Psoas muscle (tissue), 8 donors: ENCODE results near the gene KIAA1755. TPM values are rescaled to one million over a fixed set of nuclear protein-coding genes. Genes with fewer than 3 reads are reported as not detected.

Source experiments
- ATAC-seq, 4 donors: fragments of 200-7000 bp; cut with Tn5 transposase; one replicate each; pipeline ENCODE4 v1.9.1; 2020; ENCODE audit warnings: moderate library complexity in 3 of 4, mild to moderate bottlenecking in 2 of 4
- DNase-seq, 2 donors: peaks; one replicate each; pipeline ENCODE4 v3.0.0-alpha.2; 2020
- H3K27ac ChIP-seq: fragments of 200-600 bp; one replicate; pipeline ENCODE4 v1.8.0; 2022
- H3K27me3 ChIP-seq, 3 donors: fragments of 200-600 bp in 1 of 3; one replicate each; pipeline versions ENCODE4 v1.6.1 to v1.8.0; 2013 to 2022; ENCODE audit warnings: low read length in 2 of 3, mild to moderate bottlenecking in 2 of 3, moderate library complexity in 1 of 3; ENCODE audit not compliant: insufficient read depth in 3 of 3
- H3K36me3 ChIP-seq, 2 donors: fragments of 200-600 bp in 1 of 2; one replicate each; pipeline versions ENCODE4 v1.6.1 to v1.8.0; 2013 to 2022; ENCODE audit warnings: low read depth in 1 of 2, mild to moderate bottlenecking in 1 of 2, moderate library complexity in 1 of 2; ENCODE audit not compliant: insufficient read depth in 1 of 2
- H3K4me1 ChIP-seq: fragments of 200-600 bp; one replicate; pipeline ENCODE4 v1.8.0; 2022
- H3K4me3 ChIP-seq: fragments of 200-600 bp; one replicate; pipeline ENCODE4 v1.8.0; 2022; ENCODE audit warnings: mild to moderate bottlenecking
- H3K9me3 ChIP-seq: fragments of 200-600 bp; one replicate; pipeline ENCODE4 v1.8.0; 2022
- CTCF ChIP-seq: fragments of 200-600 bp; IDR thresholded peaks from one replicate; pipeline ENCODE4 v1.8.0; 2022; ENCODE audit warnings: antibody characterized with exemption
- WGBS, 3 donors: extraction: QIAGEN DNeasy Blood & Tissue Kit; methylation state at CpG; one replicate each; pipeline versions ENCODE4 v1.1.6 to v1.1.7; 2013; 5-methylcytosine and 5-hydroxymethylcytosine counted together
- intact Hi-C, 2 donors: fragments of 100-400 bp; cut with DNase I; formaldehyde crosslinking; loops; one replicate each; pipeline versions ENCODE4 v1.11.0 to v1.14.2; 2022
- polyA plus RNA-seq, 3 donors: library from polyadenylated mRNA; stranded (reverse); fragments of 200-250 nt; gene quantifications; one replicate each; pipeline ENCODE4 v1.2.3, GENCODE V29; 2013
- total RNA-seq, 4 donors: library from RNA; stranded (reverse); fragmentation: NEBNext Ultra II Directional in 2 of 4; extraction: Animal tissue kit (Norgen Biotek cat#: 25700) in 2 of 4; gene quantifications; one replicate each; pipeline versions ENCODE4 v1.2.1 to v1.2.4, GENCODE V29; 2021 to 2023
- donor health status: healthy with polysubstance abuse.
- donor health status: DM: no; HTN: no; CAD: no; lungs with moderate emphysema.
- donor health status: Bipolar disorder and iron deficiency.
- donor health status: healthy.
- donor health status: DM: yes; HTN: yes; CAD: no.
- donor health status: DM: no; HTN: no; CAD: no.
- donor health status: DM: no; HTN: no; CAD: no.
- donor health status: DM: yes; HTN: yes; CAD: no.

The KIAA1755 gene
- total and polyA plus RNA-seq, 7 donors = 0.16 to 2.4 (median 0.29) TPM

GRCh38 chr20:38230957-38231526 is 29.5 kb downstream of the KIAA1755 start:
- no peak for DNase-seq
- no peaks in the 10 kb centered on the region for H3K27me3 ChIP-seq
- H3K9me3 ChIP-seq = no peaks in the 10 kb centered on the region
- intact Hi-C loops = loop anchor here in 1 of 2 donors (5.0 kb wide), 1 partner anchor 86 kb away; no protein-coding TSS in a partner anchor
- no peak overlapping the region for H3K27ac ChIP-seq
- ATAC-seq = no peak
- H3K4me3 ChIP-seq = no peak overlapping the region
- no peaks in the 10 kb centered on the region for H3K4me1 ChIP-seq
- H3K36me3 ChIP-seq = no peaks in the 10 kb centered on the region
- WGBS, 3 donors = 66 to 73% (median 72%) methylated on average over 10 of the region's 10 CpGs
- TF ChIP-seq CTCF = no peak

- DNase-seq (no peak), ATAC-seq (no peak)
- no peaks in the 10 kb centered on the region for H3K4me1 ChIP-seq
- no peaks in the 10 kb centered on the region for H3K9me3 ChIP-seq
- H3K4me3 ChIP-seq = no peak overlapping the region
- TF ChIP-seq CTCF = no peak
- H3K27me3 ChIP-seq = no peaks in the 10 kb centered on the region
- intact Hi-C loops = loop anchor here in 1 of 2 donors (5.0 kb wide), 1 partner anchor 87 kb away; no protein-coding TSS in a partner anchor
- 65 to 79% (median 71%) methylated on average over 1 of the region's 1 CpG for WGBS, 3 donors
- no peak overlapping the region for H3K27ac ChIP-seq
- no peaks in the 10 kb centered on the region for H3K36me3 ChIP-seq
Measured at GRCh38 chr20:38230253-38230551, 30.3 kb downstream of the KIAA1755 start.

- peak; percentile 49 for TF ChIP-seq CTCF
- ATAC-seq = peak in 3 of 4 donors; percentile 53 to 66 (median 54)
- intact Hi-C loops = loop anchor here (2.0 to 10.0 kb wide), 5 partner anchors 78 to 485 kb away; partner anchors contain the start of gene VSTM2L (in 1 of the 2)
- no peaks in the 10 kb centered on the region for H3K9me3 ChIP-seq
- H3K27me3 ChIP-seq = no peaks in the 10 kb centered on the region
- no peak overlapping the region for H3K4me3 ChIP-seq
- H3K4me1 ChIP-seq = no peaks in the 10 kb centered on the region
- WGBS, 3 donors = 84 to 91% (median 85%) methylated on average over 6 of the region's 6 CpGs
- H3K27ac ChIP-seq = no peak overlapping the region
- no peak for DNase-seq
- H3K36me3 ChIP-seq = no peaks in the 10 kb centered on the region
Measured at GRCh38 chr20:38229376-38230252, 30.9 kb downstream of the KIAA1755 start.

- Histone ChIP-seq H3K4me3 (no peak overlapping the region), H3K27ac (no peak overlapping the region), H3K9me3 (no peaks in the 10 kb centered on the region), H3K27me3 (no peaks in the 10 kb centered on the region), H3K36me3 (no peaks in the 10 kb centered on the region), H3K4me1 (no peaks in the 10 kb centered on the region)
- no peak for TF ChIP-seq CTCF
- ATAC-seq = no peak
- DNase-seq = no peak
- 47 to 55% (median 54%) methylated on average over 2 of the region's 2 CpGs for WGBS, 3 donors
- intact Hi-C loops = loop anchor here (2.0 to 10.0 kb wide), 4 partner anchors 79 to 484 kb away; partner anchors contain the start of gene VSTM2L (in 1 of the 2)
Measured at GRCh38 chr20:38228436-38228835, 32.1 kb downstream of the KIAA1755 start.
